H1 (cell line): ENCODE data around the gene CDKL5. TPM values are rescaled to one million over a fixed set of nuclear protein-coding genes. Genes with fewer than 3 reads are reported as not detected.

Experiments used
- CTBP2 ChIP-seq: IDR thresholded peaks from 2 replicates; pipeline ENCODE4 v1.7.0; 2011; ENCODE audit warnings: borderline replicate concordance, mild to moderate bottlenecking, moderate library complexity, mixed read lengths, low read length; ENCODE audit not compliant: insufficient read depth, insufficient read length
- POU5F1 ChIP-seq: IDR thresholded peaks from 2 replicates; pipeline ENCODE4 v1.6.1; 2011; ENCODE audit warnings: low read depth, mild to moderate bottlenecking, low read length, moderate library complexity
- SUZ12 ChIP-seq: fragments of 200-600 bp; sonication (generic); IDR thresholded peaks from 2 replicates; pipeline ENCODE4 v1.6.1; 2012; ENCODE audit warnings: mild to moderate bottlenecking, inconsistent platforms, low read length, moderate library complexity, mixed read lengths
- polyA plus RNA-seq, 7 experiments: library from polyadenylated mRNA; depleted of rRNA in 3 of 7; stranded (reverse) in 5 of 7; unstranded in 2 of 7; fragments of >200 nt in 5 of 7; fragments of 200-250 nt in 2 of 7; gene quantifications; 1 replicate in 5 of 7; 2 replicates in 1 of 7; 4 replicates in 1 of 7; pipeline versions ENCODE4 v1.2.1 to v1.2.3, GENCODE V29; 2011 to 2013; ENCODE audit warnings: missing spikeins in 2 of 7, mixed read lengths in 2 of 7
- total RNA-seq: library from RNA; stranded (reverse); fragmentation: NEBNext Ultra II Directional; extraction: Animal tissue kit (Norgen Biotek cat#: 25700); gene quantifications from 2 replicates; pipeline ENCODE4 v1.2.1, GENCODE V29; 2021

CDKL5 gene
- total and polyA plus RNA-seq, 2 of the 8 experiments (the other 6 are each of a cell fraction or from before 2014, with no cell fraction given) = 5.5 to 15.6 TPM

DNA sequence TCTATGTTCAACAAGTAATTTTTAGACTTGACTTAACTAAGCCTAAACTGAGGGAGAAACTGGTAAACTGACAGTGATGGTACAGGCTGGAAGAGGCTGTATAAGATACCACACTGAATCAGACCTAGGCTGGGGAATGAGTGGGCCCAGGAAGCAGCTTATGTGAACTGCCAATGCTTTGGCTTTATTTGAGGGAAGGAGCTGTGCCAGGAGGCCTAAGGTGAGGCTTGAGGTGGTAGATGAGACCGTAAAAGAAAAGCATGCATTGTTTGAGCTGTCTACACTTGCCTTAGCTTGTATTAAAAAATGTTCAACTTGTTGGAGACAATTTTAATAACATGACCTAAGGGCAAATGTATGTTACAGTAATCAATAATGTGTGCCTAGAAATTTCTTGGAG lies 150.3 kb downstream of the CDKL5 start (continued):
- TF ChIP-seq CTBP2 (no peak), POU5F1 (no peak), SUZ12 (no peak)
